ENCODE measurements around the gene GAL3ST3. TPM values are rescaled to one million over a fixed set of nuclear protein-coding genes. Genes with fewer than 3 reads are reported as not detected.

The GAL3ST3 gene
- total and polyA plus RNA-seq, 10 of the 15 experiments (the other 5 are each of a cell fraction or from before 2014, with no cell fraction given): 0.06 to 0.12 TPM; not detected in 8

DNA sequence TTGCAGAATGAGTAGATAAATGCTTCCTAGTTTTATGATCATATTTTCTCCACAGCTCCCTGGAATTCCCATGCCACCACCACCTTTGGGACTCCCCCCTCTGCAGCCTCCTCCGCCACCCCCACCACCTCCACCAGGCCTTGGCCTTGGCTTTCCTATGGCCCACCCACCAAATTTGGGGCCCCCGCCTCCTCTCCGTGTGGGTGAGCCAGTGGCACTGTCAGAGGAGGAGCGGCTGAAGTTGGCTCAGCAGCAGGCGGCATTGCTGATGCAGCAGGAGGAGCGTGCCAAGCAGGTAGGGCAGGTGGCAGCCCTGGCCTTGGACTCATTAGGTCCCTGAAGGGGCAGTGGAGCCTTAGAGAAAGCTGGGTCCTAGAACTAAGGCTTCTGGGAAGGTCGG lies 6.1 kb upstream of the GAL3ST3 start:
- SMC1A ChIA-PET (ENCODE audit: uncharacterized antibody, unreplicated experiment): interaction anchor here (0.5 to 4.9 kb wide), 4 partner anchors 10 to 165 kb away, joined by 3 to 29 read pairs (median 4); partner anchors contain the start of gene CCDC85B
- Histone ChIP-seq H3K9me3 (replicated peaks; ENCODE audit: control insufficient read depth, insufficient read depth, low read length) (no peaks in the 10 kb centered on the region), H3K4me2 (ENCODE audit: control insufficient read depth, insufficient read depth) (no peak overlapping the region), H3K4me3 (no peak overlapping the region), H3K9ac (ENCODE audit: control insufficient read depth, insufficient read depth, low read length) (no peak overlapping the region), H2AFZ (ENCODE audit: control insufficient read depth, low read depth, low read length) (no peak overlapping the region), H3K4me1 (ENCODE audit: control insufficient read depth, insufficient read depth, low read length) (peaks cover 15% of the 10 kb centered on the region), H4K20me1 (ENCODE audit: control insufficient read depth, insufficient read depth) (no peaks in the 10 kb centered on the region), H3K27ac (ENCODE audit: control insufficient read depth, insufficient read depth) (no peak overlapping the region), H3K36me3 (ENCODE audit: control insufficient read depth in 2 of 2, insufficient read depth in 2 of 2, low read length in 1 of 2) (peaks cover 31 to 41% of the 10 kb centered on the region in 2 experiments), H3K27me3 (replicated peaks in 1 of 2; ENCODE audit: control insufficient read depth in 2 of 2, insufficient read depth in 2 of 2, low read length in 1 of 2) (no peaks in the 10 kb centered on the region), H3K79me2 (ENCODE audit: control insufficient read depth, insufficient read depth, low read length) (peaks cover 27% of the 10 kb centered on the region)
- BruUV-seq (replicated peaks): no TSS peak
- ATAC-seq (no peak), FAIRE-seq (no peak), DNase-seq (ENCODE audit: low read depth, low spot score) (no peak)
- no peak for TF ChIP-seq SREBF1 (IDR thresholded peaks at IDR 0.05; ENCODE audit: low read length)
- TF ChIP-seq, protein P1, sequence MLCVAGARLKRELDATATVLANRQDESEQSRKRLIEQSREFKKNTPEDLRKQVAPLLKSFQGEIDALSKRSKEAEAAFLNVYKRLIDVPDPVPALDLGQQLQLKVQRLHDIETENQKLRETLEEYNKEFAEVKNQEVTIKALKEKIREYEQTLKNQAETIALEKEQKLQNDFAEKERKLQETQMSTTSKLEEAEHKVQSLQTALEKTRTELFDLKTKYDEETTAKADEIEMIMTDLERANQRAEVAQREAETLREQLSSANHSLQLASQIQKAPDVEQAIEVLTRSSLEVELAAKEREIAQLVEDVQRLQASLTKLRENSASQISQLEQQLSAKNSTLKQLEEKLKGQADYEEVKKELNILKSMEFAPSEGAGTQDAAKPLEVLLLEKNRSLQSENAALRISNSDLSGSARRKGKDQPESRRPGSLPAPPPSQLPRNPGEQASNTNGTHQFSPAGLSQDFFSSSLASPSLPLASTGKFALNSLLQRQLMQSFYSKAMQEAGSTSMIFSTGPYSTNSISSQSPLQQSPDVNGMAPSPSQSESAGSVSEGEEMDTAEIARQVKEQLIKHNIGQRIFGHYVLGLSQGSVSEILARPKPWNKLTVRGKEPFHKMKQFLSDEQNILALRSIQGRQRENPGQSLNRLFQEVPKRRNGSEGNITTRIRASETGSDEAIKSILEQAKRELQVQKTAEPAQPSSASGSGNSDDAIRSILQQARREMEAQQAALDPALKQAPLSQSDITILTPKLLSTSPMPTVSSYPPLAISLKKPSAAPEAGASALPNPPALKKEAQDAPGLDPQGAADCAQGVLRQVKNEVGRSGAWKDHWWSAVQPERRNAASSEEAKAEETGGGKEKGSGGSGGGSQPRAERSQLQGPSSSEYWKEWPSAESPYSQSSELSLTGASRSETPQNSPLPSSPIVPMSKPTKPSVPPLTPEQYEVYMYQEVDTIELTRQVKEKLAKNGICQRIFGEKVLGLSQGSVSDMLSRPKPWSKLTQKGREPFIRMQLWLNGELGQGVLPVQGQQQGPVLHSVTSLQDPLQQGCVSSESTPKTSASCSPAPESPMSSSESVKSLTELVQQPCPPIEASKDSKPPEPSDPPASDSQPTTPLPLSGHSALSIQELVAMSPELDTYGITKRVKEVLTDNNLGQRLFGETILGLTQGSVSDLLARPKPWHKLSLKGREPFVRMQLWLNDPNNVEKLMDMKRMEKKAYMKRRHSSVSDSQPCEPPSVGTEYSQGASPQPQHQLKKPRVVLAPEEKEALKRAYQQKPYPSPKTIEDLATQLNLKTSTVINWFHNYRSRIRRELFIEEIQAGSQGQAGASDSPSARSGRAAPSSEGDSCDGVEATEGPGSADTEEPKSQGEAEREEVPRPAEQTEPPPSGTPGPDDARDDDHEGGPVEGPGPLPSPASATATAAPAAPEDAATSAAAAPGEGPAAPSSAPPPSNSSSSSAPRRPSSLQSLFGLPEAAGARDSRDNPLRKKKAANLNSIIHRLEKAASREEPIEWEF (IDR thresholded peaks at IDR 0.05; ENCODE audit: insufficient replicate concordance, low read depth, low read length): no peak
- WGBS (ENCODE audit: insufficient coverage, insufficient replicate concordance, low lambda C conversion rate, missing lambda C conversion rate): 89% methylated on average over 6 of the region's 7 CpGs
- in situ Hi-C loops (cut with MboI): no loop called here
- intact Hi-C loops (cut with micrococcal nuclease; ENCODE audit: unreplicated experiment): no loop called here
- RAD21 ChIA-PET (ENCODE audit: unreplicated experiment): interaction anchor here (0.6 to 1.1 kb wide), 2 partner anchors 20 to 81 kb away, joined by 3 read pairs; no protein-coding TSS in a partner anchor
- POLR2A ChIA-PET: interaction anchor here (1.0 to 1.4 kb wide), 2 partner anchors 10 to 13 kb away, joined by 3 to 4 read pairs; no protein-coding TSS in a partner anchor
- CTCF ChIA-PET: interaction anchor here (1.1 to 6.4 kb wide), 4 partner anchors 10 to 79 kb away, joined by 3 to 94 read pairs (median 20); no protein-coding TSS in a partner anchor
